Measurements from ENCODE around the gene FBXO33.

Gene FBXO33

DNA sequence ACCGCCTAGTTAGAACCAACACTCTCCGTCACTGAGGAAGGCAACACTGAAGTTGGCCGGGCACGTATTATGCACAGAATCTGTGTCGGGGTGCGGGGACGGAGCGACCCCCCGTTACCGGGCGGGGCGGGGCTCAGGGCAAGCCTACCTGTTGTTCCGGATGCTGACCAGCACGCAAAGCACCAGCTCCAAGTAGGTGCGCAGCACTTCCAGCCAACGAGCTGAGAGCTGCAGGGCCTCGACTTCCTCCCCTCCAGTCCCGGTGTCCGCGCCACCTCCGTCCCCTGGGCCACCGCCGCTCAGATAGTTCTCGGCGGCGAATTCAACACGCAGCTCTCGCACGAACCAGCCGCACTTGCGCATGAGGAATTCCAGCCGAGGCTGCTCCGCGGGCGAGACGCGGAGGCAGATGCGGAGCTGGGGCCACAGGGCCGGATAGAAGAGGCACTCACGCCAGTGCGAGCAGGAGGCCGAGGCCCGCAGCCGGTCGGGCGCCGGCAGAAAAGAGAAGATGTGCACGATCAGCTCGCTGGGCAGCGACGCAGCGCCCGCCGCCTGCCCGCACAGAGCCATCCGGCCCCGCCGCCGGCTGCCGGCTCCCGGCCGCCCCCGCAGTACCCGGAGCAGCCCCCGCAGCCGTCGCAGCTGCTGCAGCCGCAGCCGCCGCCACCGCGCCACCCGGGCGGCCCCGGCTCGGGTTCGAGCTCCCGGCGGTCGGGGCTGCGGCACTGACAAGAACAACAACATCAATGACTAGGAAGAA is 636 bp downstream of the FBXO33 start:
- peak in 1 of 3 donors; percentile 16 for DNase-seq (ENCODE audit: low read depth in 2 of 3, low spot score in 1 of 3)

DNA sequence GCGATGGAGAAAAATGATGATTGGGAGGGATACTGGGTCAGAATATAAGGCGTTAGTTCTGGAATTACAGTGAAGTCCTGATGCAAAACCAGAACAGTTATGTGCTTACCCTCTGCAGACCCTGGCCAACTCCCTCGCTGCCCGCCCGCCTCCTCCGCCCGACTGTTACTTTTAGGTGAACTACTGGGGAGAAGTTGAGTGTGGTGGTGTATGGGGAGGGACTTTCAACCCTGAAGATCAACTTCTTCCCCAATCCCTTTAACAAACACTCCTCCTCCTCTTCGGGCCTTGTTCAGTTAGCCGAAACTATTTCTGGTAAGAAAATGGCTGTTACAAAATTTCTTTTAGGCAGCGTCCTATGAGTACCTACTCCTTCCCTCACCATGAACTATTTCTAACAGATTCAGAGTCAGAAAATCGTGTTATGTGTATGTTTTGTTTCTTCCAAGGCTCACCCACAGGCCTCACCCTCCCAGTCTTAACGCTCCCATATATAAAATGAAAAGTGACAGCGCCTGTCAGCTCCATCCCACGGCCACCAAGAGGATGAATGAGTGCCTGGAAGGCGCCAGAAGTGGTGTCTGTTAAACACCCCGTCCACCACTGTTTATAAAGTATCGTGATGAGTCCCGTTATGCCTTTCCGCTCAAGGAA is 1.3 kb downstream of the FBXO33 start:
- no peak for DNase-seq (ENCODE audit: low read depth in 2 of 3, low spot score in 1 of 3)

DNA sequence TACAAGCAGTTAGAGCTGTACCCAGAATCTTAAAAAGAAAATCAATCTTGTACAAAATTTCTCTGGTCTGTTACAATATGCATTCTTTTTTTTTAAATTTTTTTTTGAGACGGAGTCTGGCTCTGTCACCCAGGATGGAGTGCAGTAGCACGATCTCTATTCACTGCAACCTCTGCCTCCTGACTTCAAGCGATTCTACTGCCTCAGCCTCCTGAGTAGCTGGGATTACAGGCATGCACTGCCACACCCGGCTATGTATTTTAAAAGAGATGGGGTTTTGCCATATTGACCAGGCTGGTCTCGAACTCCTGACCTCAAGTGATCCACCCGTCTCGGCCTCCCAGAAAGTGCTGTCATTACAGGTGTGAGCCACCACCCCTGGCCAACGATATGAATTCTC is 4.1 kb downstream of the FBXO33 start:
- DNase-seq (ENCODE audit: low read depth in 2 of 3, low spot score in 1 of 3): no peak

DNA sequence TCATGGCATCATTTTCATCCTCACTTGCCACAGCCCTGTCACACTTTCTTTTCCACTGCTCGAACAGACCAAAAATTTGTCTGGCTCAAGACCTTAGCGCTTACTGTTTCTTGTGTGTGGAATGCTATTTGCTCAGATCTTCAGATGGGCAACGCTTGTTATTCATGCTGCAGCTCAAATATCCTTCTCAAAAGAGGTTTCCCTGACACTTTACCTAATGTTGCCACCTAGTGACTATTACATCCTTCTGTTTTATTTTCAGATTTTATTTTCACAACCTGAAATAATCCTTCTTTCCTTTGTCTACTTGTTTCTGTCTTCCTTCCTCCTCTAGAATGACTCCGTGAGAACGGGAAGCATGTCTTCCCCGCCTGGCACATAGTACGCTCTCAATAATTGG is 5.6 kb downstream of the FBXO33 start:
- DNase-seq (ENCODE audit: low read depth in 2 of 3, low spot score in 1 of 3): no peak

DNA sequence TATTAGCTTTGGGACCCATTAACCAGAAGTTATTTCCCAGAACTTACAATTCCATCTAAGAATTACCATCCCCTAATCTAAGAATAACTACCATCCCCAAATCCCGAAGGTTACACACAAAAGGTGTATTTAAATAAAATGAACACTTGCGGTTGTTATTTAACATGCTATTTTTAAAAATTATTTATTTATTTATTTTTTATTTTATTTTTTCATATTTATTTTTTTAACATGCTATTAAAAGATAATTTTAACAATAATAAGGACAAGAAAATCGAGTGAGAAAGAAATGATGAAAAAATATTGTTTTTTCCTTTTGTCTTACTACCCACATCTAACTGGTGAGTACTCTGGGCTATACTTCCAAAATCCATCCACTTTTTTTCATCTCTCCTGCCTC is 6.3 kb downstream of the FBXO33 start:
- DNase-seq (ENCODE audit: low read depth in 2 of 3, low spot score in 1 of 3): no peak

DNA sequence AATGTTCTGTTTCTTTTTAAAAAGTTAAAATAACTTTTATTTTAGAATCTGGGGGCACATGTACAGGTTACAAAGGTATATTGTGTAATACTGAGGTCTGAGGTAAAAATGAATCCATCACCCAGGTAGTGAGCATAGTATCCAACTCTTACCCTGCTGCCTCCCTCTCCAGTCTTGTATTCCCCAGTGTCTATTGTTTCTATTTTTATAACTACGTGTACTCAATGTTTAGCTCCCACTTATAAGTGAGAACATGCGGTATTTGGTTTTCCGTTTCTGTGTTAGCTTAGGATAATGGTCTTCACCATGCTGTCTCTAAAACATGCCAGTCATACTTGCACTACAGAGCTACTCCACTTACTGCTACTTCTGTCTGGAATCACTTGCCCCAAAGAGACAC is 8.4 kb downstream of the FBXO33 start:
- no peak for DNase-seq (ENCODE audit: low read depth in 2 of 3, low spot score in 1 of 3)

DNA sequence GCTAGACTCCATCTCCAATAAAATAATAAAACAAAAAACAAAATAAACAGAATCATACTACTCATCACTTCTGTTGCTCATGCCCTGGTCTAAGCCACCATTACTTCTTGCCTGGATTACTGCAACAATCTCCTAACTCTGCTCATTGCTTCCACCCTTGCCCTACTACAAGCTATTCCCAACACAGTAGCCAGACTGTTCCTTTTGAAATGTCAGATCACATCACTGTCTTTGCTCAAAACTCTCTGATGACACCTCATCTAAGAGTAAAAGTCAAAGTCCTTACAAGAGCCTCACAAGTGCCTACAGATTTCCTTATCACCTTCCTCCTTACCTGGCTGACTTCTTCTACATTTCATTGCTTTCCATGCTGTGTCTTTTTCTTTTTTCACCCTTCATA is 10.0 kb downstream of the FBXO33 start:
- DNase-seq (ENCODE audit: low read depth in 2 of 3, low spot score in 1 of 3): no peak

DNA sequence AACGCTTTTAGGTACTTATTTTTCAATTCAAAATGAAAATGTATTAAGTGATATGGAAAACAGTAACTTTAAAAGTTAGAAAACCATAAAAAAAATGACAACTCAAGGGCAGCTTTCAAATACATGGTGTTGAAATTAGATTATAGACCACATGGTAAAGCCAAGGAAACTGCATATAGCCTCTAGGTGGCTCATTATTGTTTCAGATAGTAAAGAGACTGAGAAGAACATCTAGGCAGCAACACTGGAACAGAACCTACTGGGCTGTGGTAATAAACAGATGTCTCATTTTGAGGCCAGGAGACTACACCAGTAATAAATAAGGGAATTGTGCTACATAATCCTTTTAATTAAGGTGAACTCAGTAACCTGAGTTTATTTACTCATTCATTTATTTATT is 13.0 kb downstream of the FBXO33 start:
- DNase-seq (ENCODE audit: low read depth in 2 of 3, low spot score in 1 of 3): no peak

DNA sequence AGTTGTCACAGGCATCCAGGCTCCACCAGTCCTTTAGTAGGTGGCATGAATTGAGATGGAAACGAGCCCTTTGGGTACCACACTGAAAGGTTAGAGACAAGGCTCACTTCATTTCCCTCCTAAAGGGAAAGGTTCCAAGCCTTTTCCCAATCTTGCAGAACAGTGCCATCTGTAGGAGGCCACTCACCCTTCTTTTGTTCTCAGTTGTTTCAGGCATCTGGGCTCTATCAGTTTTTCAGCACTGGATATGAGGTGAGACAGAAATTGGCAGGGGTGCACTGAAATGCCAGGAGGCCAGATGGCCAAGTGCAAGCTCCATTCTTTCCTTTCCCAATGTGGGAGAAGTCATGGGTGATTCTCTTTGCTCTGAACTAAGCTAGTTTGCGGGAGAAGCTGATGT is 15.2 kb downstream of the FBXO33 start:
- DNase-seq (ENCODE audit: low read depth in 2 of 3, low spot score in 1 of 3): no peak

DNA sequence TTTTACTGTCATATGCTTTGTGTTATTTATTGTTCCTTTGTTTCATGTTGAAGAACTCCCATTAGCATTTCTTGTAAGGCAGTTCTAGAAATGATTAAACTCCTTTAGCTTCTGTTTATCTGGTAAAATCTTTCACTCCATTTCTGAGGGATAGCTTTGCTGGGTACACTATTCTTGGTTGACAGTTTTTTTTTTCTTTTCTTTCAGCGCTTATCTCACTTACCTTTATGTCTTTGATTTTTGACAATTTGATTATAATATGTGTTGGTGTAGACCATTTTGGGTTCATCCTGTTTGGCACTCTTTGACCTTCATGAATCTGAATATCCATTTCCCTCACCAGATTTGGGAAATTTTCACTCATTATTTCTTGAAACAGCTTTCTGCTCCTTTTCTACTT is 16.2 kb downstream of the FBXO33 start:
- no peak for DNase-seq (ENCODE audit: low read depth in 2 of 3, low spot score in 1 of 3)

DNA sequence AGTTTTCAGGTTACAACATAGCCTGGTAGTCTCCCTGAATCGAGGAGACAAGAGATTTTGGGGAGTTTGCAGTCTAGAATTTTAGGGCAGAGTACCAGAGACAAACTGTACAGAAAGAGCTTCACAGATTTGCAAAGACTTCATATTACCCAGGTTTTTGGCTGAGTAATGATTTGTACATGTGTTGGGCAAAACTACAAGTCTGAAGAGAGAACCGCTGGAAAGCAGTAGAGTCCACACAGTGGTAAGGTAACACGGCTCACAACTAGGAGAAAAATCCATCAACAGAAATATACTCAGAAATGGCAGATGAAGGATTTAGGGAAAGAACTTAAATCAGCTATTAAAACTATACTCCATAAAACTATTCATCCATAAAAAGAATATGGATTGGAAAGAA is 25.7 kb downstream of the FBXO33 start:
- DNase-seq (ENCODE audit: low read depth in 2 of 3, low spot score in 1 of 3): no peak

DNA sequence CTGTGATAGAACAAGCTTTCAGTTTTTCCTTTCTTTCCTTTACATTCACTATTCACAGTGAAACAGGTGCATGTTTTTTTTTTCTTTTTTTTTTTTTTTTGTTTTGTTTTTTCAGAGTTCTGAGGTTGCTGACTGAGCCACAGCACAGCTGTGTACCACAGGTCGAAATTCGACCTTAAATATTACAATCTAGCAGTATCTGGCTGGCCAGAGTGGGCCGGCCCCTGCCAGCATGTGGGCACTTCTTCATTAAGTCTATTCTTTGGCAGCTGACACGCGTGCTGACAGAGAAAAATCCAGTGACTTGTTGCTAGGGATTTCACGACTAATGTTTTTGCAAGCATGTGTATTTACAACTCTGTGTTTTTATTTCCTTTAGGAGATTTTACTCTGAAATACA is 33.9 kb downstream of the FBXO33 start:
- DNase-seq (ENCODE audit: low read depth in 2 of 3, low spot score in 1 of 3): no peak

DNA sequence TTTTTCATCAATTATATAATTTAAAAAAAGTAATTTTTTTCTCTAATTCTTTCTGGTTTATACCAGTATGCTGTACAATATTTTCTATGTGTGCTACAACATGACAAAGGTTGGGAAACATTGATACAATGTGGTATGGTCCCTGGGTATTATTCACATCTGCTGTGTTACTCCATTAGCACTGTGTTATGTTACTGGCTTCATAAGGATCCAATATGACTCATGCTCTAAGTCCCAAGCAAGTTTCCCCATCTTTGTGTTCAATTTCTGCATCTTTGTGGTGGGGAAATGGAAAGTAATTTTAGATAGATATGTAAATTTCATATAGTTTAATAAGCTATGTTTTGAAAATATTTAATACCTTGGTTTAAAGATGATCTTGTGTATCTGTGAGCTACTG is 35.8 kb downstream of the FBXO33 start:
- DNase-seq (ENCODE audit: low read depth in 2 of 3, low spot score in 1 of 3): no peak

DNA sequence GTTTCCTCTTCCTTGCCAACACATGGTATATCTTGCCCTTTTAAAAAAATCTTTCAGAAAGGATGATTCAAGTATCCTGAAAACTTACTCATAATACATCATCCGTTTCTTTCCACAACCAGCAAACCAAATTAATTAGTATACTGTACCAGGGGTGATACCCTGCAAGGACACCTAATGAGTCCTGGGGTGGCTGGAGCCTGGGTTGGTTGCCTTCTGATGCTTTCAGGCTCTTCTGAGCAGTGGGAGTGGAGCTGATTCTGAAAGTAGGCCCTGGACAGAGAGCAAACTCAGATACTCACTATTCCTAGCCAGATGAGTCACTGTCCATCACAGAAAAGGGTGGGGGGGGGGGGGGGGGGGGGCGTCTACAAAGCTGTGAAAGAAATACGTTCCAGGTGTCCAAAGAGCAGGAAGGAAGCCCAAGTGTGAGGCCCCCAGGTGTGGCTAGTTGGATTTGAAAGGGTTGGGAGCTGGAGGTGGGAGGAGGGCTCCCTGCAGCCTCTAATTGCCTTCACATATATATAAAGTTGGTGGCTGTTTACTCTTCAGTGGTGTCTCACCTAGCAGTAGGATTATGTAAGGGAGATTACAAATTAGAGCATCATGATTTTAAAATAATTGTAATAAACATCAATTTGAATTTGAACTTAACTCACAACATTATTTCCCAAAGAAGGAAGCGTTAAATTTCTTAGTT is 36.5 kb downstream of the FBXO33 start:
- DNase-seq (ENCODE audit: low read depth in 2 of 3, low spot score in 1 of 3): peak in 1 of 3 donors; percentile 10

DNA sequence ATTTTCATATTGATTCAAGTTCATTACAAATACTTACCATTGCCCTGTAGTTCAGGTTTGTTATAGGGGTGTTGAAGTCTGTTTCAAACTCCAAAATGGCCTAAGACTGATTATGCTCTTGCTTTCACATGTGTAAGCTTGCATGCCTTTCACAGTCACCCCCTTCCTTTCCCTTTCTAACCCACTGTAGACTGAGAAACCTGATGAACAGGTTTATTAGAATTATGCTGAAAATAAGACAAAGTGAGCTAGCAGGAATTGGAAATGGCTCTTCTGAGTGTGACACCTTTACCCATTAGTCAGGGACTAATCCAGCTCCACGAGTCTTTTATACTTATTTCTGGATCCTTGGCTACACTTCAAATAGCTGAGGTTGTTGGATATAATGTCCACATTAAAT is 38.9 kb downstream of the FBXO33 start:
- no peak for DNase-seq (ENCODE audit: low read depth in 2 of 3, low spot score in 1 of 3)

DNA sequence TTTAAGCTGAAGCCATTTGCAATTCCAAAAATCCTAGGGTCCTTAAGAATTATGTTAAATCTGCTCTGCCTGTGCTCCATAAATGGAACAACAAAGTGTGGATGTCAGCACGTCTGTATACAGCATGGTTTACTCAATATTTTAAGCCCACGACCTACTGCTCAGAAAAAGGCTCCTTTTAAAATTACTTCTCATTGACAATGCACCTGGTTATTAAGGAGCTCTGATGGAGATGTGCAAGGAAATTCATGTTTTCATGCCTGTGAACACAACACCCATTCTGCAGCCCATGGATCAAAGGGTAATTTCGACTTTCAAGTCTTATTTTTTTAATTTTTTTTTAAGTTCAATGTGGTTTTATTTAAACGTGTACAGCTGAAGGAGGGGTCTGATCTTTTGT is 48.1 kb downstream of the FBXO33 start:
- DNase-seq (ENCODE audit: low read depth in 2 of 3, low spot score in 1 of 3): no peak

DNA sequence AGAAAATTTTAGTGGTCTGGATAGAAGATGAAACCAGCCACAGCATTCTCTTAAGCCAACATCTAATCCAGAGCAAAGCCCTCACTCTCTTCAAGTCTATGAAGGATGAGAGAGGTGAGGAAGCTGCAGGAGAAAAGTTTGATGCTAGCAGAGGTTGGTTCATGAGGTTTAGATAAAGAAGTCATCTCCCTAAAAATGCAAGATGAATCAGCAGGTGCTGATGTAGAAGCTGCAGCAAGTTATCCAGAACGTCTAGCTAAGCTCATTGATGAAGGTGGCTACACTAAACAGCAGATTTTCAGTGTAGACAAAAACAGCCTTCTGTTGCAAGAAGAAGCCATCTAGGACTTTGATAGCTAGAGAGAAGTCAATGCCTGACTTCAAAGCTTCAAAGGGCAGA is 48.5 kb downstream of the FBXO33 start:
- no peak for DNase-seq (ENCODE audit: low read depth in 2 of 3, low spot score in 1 of 3)

DNA sequence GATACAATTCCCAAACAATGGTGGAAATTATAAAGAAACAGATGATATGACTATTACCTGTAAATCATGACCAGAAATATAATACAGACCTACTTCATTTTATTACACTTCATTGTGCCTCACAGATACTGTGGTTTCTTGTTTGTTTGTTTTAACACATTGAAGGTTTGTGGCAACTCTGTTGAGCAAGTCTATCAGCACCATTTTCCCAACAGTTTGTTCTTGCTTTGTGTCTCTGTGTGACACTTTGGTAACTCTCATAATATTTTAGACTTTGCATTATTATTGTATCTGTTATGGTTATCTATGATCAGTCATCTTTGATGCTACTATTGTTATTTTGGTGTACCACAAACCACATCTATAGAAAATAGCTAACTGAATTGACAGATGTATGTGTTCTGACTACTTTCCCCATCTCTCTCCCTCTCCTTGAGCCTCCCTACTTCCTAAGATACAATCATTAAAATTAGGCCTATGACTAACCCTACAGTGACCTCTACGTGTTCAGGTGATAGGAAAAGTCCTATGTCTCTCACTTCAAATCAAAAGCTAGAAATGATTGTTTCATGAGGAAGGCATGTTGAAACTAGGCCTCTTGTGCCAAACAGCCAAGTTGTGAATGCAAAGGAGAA is 49.1 kb downstream of the FBXO33 start:
- no peak for DNase-seq (ENCODE audit: low read depth in 2 of 3, low spot score in 1 of 3)

DNA sequence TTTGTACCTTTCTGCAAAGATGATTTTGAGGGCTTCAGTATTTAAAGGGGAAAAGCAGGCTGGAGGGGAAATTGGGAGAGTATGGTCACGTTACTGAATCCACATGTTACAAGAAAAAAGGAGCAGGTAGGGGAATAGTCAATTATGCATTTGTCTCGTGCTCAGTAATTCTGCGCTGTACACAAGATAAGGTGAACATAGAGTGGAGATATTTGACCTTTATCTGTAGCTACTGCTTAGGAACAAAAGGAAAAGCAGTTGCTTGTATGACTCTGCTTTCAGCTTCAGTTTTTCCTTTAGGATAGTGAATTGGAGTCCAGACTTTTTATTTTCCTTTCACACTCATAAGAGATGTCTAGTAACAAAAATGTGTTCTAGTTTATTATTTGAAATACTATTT is 49.8 kb downstream of the FBXO33 start:
- DNase-seq (ENCODE audit: low read depth in 2 of 3, low spot score in 1 of 3): no peak

DNA sequence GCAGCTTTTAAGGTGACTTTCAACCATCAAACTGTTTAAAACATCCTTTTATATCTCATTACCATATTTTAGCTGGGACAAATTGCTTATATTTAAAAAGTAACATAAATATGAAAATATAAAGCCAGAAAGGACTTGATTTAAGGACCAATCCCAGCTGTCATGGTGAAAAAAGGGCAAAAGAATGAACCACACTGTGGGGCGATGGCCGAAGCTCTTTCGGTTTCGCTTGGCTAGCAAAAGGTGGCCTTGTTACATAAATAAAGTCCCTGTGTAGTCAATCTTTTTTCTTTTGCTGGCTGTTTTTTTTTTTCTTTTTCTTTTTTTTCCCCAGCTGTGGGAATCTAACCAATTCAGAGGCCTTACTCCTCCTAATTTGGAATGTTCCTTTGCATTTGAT is 50.9 kb downstream of the FBXO33 start:
- DNase-seq (ENCODE audit: low read depth in 2 of 3, low spot score in 1 of 3): no peak

DNA sequence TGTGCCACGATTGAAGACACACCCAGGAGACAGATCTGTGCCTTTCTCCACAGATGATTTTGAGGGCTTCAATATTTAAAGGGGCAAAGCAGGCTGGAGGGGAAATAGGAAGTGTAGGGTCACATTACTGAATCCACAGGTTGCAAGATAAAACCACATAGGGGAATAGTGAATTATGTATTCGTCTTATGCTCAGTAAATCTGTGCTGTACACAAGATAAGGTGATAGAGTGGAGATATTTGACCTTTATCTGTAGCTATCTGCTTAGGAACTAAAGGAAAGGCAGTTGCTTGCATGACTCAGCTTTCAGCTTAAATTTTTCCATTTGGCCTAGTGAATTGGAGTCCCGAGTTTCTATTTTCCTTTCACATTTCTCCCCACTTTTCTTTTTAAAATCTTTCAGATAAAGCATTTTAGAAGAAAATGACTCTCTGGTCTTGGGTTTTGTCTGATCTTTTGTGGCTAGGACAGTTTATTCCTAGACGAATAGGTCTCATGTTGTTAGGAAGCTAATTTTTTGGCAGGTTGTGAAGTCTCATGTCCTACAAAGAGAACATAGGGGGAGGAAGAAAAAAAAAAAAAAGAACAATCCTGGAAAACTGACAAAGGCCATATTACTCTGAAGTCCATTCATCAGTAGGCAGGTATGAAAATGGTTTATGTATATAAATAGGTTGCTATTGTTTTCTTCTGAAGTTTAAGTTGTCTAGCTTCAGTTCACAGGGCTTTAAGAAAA is 55.4 kb downstream of the FBXO33 start:
- DNase-seq (ENCODE audit: low read depth in 2 of 3, low spot score in 1 of 3): no peak

Data from stimulated activated CD4-positive, alpha-beta T cell treated with anti-CD3 and anti-CD28 coated beads, Interleukin-12 subunit alpha, Interleukin-12 subunit beta, amount 100 ng/mL, for 48 hours (primary cell).